ENCODE measurements around the gene AKIRIN1.
"Not testable (repeated sequence)": the region's sequence is repeated elsewhere in the genome, so short reads cannot be mapped to it uniquely, and the experiment has no call there.

Gene AKIRIN1, protein sequence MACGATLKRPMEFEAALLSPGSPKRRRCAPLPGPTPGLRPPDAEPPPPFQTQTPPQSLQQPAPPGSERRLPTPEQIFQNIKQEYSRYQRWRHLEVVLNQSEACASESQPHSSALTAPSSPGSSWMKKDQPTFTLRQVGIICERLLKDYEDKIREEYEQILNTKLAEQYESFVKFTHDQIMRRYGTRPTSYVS

DNA sequence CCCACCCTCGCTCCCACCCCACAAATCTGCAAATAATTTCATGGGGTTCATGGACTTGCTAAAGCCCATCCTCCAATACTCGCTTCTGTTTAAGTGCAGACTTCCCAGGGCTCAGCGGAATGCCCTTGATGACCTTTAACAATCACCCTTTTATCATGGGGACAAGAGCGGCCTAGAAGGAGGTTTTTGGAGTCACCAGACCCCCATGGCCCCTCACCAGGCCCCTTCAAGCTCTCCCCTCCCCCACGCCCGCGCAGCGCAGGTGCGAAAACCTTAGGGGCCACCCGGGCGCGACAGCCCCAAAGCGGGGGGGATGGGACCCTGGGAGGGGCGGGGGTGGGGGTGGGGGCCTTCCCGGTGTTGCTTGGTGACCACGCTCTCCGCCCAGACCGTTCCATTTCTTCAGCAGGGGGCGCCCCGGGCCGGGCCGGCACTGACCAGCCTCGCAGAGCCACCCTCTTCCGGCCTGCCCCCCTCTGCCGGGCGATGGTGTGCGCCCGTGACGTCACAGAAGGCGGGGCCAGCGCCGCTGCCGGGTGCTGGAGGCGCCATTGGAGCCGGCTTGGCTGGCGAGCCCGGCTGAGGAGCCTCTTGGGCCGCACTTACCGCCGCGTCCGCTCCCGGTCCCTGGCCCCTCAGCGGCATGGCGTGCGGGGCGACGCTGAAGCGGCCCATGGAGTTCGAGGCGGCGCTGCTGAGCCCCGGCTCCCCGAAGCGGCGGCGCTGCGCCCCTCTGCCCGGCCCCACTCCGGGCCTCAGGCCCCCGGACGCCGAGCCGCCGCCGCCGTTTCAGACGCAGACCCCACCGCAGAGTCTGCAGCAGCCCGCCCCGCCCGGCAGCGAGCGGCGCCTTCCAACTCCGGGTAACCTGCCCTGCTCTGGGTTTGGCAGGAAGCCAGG is at the start of gene AKIRIN1:
AKIRIN1 (plus strand) TSS at position 539 of the 900 bp plus-strand sequence; CDS start at position 644, 105 bp downstream.
- peak; percentile 98 for DNase-seq

DNA sequence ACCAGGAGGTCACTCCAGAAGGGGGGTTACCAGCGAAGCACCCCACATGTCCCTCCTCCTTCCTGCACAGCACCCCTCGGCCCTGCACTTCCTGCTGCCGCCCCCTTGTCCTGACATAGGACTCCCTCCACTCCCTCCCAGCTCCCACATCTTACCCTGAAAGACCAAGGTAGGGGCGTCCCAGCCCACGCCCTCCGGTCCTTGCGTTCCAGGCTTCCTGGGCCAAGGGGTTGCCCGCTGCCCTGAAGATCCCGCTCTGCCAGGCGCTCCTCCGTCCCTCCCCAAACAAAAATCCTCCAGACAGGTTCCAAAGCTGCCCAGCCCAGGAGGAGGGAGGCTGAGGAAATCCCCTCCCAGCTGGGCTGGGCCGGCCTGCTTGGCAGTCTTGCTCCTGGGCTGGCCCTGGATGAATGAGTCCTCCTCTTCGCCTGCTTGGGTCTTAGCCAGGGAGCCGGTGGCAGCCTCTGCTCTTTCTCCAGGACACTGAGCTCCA is 49.5 kb upstream of the AKIRIN1 start, which contains the start of gene RHBDL2:
RHBDL2 (minus strand) TSS at position 304 of the 493 bp plus-strand sequence. CDS start 22,618 bp downstream, outside the sequence.
- no peak for DNase-seq

DNA sequence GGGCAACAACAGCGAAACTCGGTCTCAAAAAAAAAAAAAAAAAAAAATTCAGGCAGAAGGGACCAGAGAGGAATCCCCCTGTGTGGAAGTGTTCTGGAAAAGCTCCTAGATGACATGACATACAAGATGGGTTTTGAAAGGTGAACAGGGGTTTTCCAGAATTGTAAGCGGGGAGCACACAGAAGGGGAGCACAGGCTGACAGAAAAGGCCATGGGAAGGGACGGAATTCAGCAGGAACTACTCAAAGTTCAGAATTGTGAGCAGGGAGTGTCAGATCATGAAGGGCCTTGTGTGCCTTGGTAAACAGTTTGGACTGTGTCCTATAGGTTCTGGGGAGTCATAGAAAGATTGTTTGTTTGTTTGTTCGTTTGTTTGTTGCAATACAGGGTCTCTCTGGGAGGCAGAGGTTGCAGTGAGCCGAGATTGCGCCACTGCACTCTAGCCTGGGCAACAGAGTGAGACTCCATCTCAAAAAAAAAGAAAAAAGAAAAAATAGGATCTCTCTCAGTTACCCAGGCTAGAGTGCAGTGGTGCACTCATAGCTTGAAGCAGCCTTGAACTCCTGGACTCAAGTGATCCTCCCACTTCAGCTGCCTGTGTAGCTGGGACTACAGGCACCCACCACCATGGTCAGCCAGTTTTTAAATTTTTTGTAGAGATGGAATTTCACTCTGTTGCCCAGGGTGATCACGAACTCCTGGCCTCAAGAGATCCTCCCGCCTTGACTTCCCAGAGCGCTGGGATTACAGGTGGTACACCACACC is 48.2 kb upstream of the AKIRIN1 start:
- no peak for DNase-seq

DNA sequence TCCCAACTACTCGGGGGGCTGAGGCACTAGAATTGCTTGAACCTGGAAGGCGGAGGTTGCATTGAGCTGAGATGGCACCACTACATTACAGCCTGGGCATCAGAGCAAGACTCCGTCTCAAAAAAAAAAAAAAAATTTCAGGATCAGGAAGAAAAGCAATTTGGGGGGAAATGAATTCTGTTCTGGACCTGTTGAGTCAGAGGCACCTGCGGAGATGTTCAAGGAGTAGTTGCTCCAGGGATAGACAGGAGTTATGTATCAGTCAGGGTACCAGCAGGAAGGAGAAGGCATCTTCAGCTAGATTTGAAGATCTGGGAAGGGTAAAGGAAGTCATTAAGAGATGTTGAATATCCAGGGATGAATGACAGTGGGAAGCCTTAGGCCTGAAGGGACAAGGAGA is 46.5 kb upstream of the AKIRIN1 start:
- no peak for DNase-seq

DNA sequence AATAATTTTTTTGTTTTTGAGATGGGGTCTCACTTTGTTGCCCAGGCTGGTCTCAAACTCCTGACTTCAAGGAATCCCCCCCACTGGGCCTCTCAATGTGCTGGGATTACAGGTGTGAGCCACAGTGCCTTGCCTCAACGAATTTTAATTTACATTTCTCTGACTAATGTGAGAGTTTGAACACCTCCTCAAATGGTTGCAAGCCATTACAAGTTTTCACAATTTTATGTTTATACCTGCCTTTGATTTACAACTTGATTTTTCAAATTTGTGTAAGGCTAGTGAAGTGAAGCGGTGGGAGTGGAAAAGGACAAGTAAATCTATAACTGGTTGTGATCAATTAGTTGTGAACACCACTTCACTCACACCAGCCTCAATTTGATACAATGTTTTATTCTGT is 40.5 kb upstream of the AKIRIN1 start:
- DNase-seq, result no peak

DNA sequence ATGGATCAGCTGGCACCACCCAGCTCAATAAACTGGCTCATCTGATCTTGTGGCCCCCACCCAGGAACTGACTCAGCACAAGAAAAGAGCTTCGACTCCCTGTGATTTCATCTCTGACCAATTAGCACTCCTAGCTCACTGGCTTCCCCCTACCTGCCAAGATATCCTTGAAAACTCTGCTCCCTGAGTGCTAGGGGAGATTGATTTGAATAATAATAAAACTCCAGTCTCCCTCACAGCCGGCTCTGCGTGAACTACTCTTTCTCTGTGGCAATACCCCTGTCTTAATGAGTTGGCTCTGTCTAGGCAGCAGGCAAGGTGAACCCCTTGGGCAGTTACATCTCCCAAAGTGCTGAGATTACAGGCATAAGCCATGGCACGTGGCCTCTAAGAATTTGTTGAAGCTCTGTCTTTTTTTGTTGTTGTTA is 37.6 kb upstream of the AKIRIN1 start:
- no peak for DNase-seq

DNA sequence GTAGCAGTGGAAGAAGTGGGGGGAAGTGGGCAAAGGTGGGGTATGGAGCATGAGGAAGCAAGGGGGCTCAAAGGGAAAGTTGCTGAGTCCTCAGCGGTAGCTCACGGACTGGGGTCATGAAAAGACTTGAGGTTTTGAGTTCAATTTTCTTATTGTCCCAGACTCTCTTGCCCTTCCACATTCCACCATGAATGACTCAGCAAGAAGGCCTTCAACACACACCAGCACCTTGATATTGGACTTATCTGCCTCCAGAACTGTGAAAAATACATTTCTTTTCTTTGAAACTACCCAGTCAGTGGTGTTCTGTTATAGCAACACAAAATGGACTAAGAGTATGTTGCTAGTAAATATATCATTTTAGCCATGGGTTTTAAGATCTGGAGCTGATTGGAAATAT is 32.1 kb upstream of the AKIRIN1 start:
- DNase-seq, result no peak

DNA sequence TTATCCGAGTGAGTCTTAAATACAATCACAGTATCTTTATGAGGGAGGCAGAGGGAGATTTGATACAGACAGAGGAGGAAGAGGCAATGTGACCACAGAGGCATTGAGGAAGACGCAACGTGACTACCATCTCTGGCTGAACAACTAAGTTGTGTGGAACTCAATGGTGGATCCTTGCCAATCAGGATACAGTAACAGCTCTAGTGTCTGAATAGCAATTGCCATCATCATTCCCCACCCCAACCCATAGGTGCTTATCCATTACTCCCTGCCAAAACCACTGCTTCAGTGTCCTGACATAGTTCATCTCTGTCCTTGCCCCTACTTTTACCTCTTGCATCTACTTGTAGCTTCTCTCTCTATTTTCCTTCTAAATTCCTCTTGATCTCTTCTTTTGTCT is 29.0 kb upstream of the AKIRIN1 start:
- DNase-seq, result no peak

DNA sequence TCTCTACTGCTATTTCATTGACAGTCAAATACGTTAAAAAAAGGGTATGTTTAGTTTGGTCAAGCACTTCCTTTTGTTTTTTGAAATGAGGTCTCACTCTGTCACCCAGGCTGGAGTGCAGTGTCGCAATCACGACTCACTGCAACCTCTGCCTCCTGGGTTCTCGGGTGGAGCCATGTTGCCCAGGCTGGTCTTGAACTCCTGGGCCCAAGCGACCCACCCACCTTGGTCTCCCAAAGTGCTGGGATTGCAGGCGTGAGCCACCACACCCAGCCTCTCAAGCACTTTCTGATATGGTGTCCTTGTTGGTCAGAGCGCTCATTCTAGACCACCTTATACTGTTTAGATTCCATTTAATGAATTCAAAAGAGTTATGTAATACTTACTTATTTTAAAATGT is 28.5 kb upstream of the AKIRIN1 start:
- DNase-seq, result peak; percentile 12

DNA sequence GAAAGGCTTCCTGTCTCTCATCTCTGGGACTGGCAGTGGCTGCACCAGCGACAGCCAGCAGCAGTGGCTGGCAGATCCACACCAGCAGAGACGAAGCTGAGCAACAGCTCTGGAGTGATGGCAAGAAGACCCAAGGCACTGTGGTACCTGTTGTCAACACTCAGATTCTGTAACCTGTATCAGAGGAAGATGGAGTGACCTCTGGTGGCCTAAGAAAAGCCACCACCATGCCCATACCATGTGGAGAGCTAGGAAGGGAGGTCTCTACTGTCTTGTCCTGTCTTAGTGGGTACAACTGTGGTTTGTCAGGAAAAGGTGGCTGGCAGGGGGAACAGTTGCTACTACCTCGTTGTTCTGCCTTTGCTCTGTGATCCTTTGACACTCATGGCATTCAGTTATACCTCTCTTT is 26.9 kb upstream of the AKIRIN1 start:
- DNase-seq, result no peak

DNA sequence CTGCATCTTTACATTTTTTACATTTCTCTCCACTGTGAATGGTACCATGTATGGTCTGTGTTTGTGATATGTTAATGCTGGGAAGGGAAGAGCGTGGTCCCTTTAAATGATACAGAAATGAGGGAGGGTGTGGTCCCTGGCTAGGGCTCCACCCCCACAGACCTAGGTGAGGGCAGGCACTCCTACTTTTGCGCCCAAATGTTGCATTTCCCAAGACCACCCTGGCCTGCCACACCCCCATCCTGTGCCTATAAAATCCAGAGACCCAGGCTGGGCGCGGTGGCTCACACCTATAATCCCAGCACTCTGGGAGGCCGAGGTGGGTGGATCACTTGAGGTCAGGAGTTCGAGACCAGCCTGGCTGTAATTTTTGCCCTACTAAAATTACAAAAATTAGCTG is 17.9 kb upstream of the AKIRIN1 start:
- not testable (repeated sequence) for DNase-seq

DNA sequence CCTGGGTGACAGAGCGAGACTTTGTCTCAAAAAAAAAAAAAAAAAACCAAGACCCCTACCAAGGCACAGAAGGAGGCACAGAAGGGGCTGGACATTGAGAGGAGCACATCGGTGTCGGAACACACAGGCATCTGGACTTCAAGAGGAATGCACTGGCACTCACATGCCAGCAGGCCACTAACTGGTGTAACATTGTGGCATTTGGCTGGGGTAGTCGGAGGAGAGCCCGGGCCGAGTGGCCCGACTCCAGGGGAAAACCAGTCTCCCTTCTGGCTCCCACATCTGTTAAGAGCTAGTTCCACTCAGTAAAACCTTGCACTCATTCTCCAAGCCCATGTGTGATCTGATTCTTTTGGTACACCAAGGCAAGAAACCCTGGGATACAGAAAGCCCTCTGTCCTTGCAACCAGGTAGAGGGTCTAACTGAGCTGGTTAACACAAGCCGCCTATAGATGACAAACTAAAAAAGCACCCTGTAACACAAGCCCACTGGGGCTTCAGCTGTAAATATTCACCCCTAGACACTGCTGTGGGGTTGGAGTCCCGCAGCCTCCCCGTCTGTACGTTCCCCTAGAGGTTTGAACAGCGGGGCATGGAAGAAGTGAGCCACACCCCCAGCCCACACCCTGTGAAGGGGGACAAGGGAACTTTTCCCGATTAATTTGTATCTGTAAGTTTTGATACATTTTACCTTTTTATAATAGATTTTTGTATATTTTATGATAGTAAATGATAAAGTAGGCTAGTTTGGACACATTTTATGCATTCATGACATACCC is 17.2 kb upstream of the AKIRIN1 start:
- DNase-seq, result no peak

DNA sequence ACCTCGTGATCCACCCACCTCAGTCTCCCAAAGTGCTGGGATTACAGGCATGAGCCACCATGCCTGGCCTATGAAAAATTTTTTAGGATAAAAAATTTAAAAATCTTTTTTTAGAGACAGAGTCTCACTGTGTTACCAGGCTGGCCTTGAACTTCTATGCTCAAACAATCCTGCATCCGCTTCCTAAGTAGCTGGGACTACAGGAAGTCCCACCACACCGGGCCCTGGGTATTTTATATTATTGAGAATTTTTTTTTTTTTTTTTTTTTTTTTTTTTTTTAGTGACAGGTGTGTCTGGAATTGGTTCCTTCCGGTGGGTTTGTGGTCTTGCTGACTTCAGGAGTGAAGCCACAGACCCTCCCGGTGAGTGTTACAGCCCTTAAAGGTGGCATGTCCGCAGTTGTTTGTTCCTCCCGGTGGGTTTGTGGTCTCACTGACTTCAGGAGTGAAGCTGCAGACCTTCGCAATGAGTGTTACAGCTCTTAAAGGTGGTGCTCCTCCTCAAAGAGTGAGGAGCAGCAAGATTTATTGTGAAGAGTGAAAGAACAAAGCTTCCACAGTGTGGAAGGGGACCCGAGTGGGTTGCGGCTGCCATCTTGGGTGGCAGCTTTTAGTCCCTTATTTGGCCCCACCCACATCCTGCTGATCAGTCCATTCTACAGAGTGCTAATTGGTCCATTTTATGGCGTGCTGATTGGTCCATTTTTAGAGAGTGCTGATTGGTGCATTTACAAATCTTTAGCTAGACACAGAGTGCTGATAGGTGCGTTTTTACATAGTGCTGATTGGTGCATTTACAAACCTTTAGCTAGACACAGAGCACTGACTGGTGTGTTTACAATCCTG is 13.5 kb upstream of the AKIRIN1 start:
- not testable (repeated sequence) for DNase-seq

DNA sequence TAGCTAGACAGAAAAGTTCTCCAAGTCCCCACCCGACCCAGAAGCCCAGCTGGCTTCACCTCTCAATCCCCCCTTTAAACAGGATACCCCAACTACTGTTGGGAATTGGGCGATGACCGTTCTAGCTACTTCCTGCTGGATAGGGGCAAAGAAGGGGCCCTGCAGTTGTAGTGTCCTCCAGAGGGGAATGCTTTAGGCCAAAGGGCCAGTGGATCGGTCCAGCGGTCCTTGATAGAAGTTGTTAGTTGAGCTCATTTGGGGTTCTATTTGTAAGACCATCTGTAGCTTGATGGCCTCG is 12.9 kb upstream of the AKIRIN1 start:
- not testable (repeated sequence) for DNase-seq

DNA sequence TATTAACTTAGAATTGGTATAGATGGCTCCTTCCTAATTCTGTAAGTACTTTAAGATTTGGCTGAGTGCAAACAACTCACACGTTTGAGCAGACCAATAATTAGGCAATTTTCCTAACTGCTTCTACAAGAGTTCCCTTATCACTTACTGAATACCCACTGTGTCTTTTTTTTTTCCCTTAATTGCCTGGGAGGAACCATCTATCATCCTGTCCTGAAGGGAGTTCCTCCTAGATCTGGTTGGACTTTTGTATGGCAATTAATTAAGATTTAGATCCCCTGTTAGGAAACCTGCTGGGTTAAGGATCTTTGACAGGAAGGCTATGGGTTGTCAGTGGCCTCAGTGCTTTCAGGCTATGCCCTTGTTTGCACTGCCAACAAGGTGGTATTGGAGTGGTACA is 11.7 kb upstream of the AKIRIN1 start:
- DNase-seq, result not testable (repeated sequence)

DNA sequence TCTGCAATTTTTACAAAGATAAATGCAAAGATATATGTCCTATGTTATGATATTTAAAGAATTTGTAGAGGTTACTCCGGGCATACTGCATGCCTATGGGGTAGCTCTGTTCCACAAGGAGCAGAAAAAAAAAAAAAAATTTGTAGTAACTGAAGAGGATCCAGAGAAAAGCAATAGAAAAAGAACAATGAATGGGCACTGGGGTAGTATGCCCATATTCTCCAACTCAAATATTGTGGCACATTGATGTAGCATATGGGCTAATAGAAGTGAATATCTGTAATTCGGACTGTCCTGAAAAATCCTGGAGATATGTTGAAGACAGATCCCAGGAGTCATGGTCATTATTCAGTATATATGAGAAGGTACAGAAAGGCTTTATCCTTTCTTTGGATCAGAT is 1.1 kb upstream of the AKIRIN1 start:
- DNase-seq, result no peak

DNA sequence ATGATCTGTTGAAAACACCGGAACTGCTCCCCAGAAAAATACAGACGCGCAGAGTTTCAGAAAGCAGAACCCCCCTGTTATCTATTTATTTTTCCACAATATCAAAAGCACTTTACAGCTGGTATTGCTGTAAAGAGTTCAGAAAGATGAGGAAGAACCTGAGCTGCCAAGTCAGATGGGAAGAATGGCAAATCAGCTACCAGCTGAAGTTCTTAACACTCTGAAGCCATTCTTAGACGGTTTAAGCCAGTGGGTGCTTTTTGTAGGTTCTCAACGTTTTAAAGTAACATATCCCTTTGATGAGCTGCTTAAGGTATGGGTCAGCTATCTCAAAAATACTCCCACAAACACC is 714 bp upstream of the AKIRIN1 start:
- peak; percentile 13 for DNase-seq

DNA sequence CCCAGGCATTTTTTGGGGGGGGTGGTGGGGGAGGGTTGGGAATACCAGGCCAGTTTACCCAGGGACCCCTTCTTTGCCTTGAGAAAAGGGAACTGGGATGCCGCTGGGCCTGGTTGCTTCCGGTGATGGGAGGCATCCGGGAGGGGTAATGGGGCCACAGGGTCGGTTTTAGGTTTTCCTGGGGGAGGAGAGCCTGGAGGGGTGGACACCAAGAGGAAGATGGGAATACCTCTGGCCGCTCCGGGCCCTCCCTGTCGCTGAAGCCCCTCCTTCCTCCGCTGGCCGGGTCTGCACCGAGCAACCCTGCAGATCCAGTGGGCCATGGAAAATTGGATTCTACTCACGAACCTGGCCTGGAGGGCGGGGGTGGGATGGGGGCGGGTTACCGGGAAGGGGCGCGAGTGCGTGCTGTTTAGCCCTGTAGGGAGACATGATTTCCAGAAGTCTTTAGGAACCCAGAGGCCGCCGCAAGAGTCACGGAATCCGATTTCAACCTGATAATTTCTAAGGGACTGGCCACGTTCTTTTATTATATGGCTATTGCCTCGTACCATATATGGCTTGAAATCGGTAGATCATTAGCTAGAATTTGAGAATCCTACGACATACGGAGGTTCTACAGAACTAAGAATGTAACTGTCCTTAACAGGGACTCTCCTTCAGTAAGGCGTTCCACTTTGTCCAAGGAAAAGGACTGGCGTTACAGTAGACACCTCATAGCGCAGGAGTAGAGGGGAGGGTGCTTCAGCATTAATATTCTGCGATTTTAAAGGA is 749 bp downstream of the AKIRIN1 start:
- peak; percentile 28 for DNase-seq

DNA sequence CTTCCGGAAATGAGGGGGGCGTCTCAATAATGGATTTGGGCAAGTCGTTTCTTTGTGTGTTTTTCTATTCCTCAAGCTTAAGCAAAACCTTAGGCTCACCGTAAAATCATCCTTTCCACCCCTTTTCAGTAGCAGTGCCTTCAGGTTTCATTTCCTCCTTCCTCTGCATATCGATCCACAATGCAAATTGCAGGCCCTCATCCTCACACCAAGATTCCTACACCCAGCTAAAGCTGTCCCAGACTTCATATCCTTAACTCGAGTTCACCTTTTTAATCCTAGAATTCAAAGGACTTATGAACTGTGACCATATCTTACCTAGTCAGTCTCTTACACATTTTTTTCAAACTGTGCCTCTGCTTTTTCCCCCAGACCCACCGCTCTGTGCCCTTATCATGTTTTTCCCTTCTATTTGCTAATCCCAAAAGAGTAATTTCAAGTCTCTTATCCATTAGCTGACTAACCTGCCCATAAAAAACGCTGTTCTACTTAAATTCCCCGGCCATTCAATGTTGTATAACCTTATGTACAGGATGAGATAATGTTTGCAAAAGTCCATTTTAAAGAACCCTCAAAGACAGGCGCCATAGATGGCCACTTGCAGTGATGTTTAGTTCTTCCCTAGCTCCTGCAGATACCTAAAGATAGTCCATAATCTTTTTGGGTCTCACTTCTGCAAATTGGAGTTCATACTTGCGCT is 1.5 kb downstream of the AKIRIN1 start:
- DNase-seq, result peak; percentile 45

DNA sequence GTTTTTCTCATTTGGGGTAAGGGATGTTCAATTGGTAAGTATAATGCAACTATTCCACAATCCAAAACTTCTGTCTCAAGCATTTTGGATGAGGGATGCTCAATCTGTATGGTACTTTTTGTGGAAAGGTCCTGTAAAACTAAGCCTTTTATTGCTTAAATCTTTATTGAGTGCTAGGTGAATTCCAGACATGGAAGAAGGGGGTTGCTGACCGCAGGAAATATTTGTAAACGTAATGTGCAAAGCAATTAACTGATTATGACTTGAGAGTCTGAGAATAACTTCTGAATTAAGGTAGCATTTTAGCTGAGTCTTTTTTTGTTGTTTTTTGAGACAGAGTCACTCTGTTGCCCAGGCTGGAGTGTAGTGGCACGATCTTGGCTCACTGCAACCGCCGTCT is 3.1 kb downstream of the AKIRIN1 start:
- no peak for DNase-seq

Measured in suppressor macrophage treated with lipopolysaccharide for 4 hours (primary cell).